ENCODE measurements around the gene MRPL54.

GRCh38 chr19:3790209-3790734 is 27.8 kb downstream of the MRPL54 start:
- no peak for TF ChIP-seq CTCF (conservative IDR thresholded peaks at IDR 0.05; ENCODE audit: low read length)
- TF ChIP-seq EZH2phosphoT487 (IDR thresholded peaks at IDR 0.05; ENCODE audit: borderline replicate concordance, low read depth, low read length) = no peak
